ENCODE results near the gene ZFHX3. TPM values are rescaled to one million over a fixed set of nuclear protein-coding genes. Genes with fewer than 3 reads are reported as not detected.

The ZFHX3 gene
- total and polyA plus RNA-seq, 10 of the 15 experiments (the other 5 are each of a cell fraction or from before 2014, with no cell fraction given) = 0.68 to 8.6 (median 2.0) TPM

- no peak for TF ChIP-seq STAT3 (IDR thresholded peaks at IDR 0.05; ENCODE audit: low read depth, low read length)
- TF ChIP-seq SPI1 (IDR thresholded peaks at IDR 0.05; ENCODE audit: borderline replicate concordance, insufficient read depth, low read depth, low read length) = no peak
- TF ChIP-seq MXI1 (IDR thresholded peaks at IDR 0.05; ENCODE audit: low read depth, low read length) = no peak
- WGBS (ENCODE audit: insufficient coverage, insufficient replicate concordance, low lambda C conversion rate, missing lambda C conversion rate) = 20% methylated on average over 9 of the region's 9 CpGs
- no TSS peak for BruUV-seq (replicated peaks)
- FAIRE-seq (no peak), ATAC-seq (no peak), DNase-seq (ENCODE audit: low read depth, low spot score) (no peak)
- Histone ChIP-seq H3K27ac (ENCODE audit: control insufficient read depth, insufficient read depth) (no peak overlapping the region), H3K36me3 (ENCODE audit: control insufficient read depth in 2 of 2, insufficient read depth in 2 of 2, low read length in 1 of 2) (no peaks in the 10 kb centered on the region), H3K4me2 (ENCODE audit: control insufficient read depth, insufficient read depth) (no peak overlapping the region), H4K20me1 (ENCODE audit: control insufficient read depth, insufficient read depth) (no peaks in the 10 kb centered on the region), H3K4me1 (ENCODE audit: control insufficient read depth, insufficient read depth, low read length) (no peaks in the 10 kb centered on the region), H3K79me2 (ENCODE audit: control insufficient read depth, insufficient read depth, low read length) (no peaks in the 10 kb centered on the region), H3K9me3 (replicated peaks; ENCODE audit: control insufficient read depth, insufficient read depth, low read length) (no peaks in the 10 kb centered on the region), H3K4me3 (no peak overlapping the region), H3K27me3 (replicated peaks in 1 of 2; ENCODE audit: control insufficient read depth in 2 of 2, insufficient read depth in 2 of 2, low read length in 1 of 2) (no peaks in the 10 kb centered on the region; a peak in 2 of 4 replicates), H2AFZ (ENCODE audit: control insufficient read depth, low read depth, low read length) (no peak overlapping the region), H3K9ac (ENCODE audit: control insufficient read depth, insufficient read depth, low read length) (no peak overlapping the region)
- ChIA-PET SMC1A (ENCODE audit: uncharacterized antibody, unreplicated experiment) (interaction anchor here (0.7 kb wide), 1 partner anchor 769 kb away, joined by 4 read pairs; no protein-coding TSS in a partner anchor), POLR2A (interaction anchor here (0.6 kb wide), 1 partner anchor 175 kb away, joined by 6 read pairs; no protein-coding TSS in a partner anchor), CTCF (interaction anchor here (1.5 kb wide), 1 partner anchor 263 kb away, joined by 3 read pairs; no protein-coding TSS in a partner anchor), RAD21 (ENCODE audit: unreplicated experiment) (no interaction called here)
- intact Hi-C loops (cut with micrococcal nuclease; ENCODE audit: unreplicated experiment) (no loop called here), in situ Hi-C loops (cut with MboI) (no loop called here)
Measured at GRCh38 chr16:73095885-73096421, 48.0 kb upstream of the ZFHX3 start.

- FAIRE-seq (no peak), DNase-seq (ENCODE audit: low read depth, low spot score) (no peak), ATAC-seq (no peak)
- RAD21 ChIA-PET (ENCODE audit: unreplicated experiment) = no interaction called here
- SMC1A ChIA-PET (ENCODE audit: uncharacterized antibody, unreplicated experiment) = interaction anchor here (0.6 kb wide), 1 partner anchor 846 kb away, joined by 3 read pairs; no protein-coding TSS in a partner anchor
- Histone ChIP-seq H3K4me3 (no peak overlapping the region), H3K36me3 (ENCODE audit: control insufficient read depth in 2 of 2, insufficient read depth in 2 of 2, low read length in 1 of 2) (no peaks in the 10 kb centered on the region), H3K9me3 (replicated peaks; ENCODE audit: control insufficient read depth, insufficient read depth, low read length) (no peaks in the 10 kb centered on the region), H3K9ac (ENCODE audit: control insufficient read depth, insufficient read depth, low read length) (no peak overlapping the region), H3K79me2 (ENCODE audit: control insufficient read depth, insufficient read depth, low read length) (no peaks in the 10 kb centered on the region), H4K20me1 (ENCODE audit: control insufficient read depth, insufficient read depth) (no peaks in the 10 kb centered on the region), H3K4me2 (ENCODE audit: control insufficient read depth, insufficient read depth) (no peak overlapping the region), H2AFZ (ENCODE audit: control insufficient read depth, low read depth, low read length) (no peak overlapping the region), H3K4me1 (ENCODE audit: control insufficient read depth, insufficient read depth, low read length) (no peaks in the 10 kb centered on the region), H3K27ac (ENCODE audit: control insufficient read depth, insufficient read depth) (no peak overlapping the region), H3K27me3 (replicated peaks in 1 of 2; ENCODE audit: control insufficient read depth in 2 of 2, insufficient read depth in 2 of 2, low read length in 1 of 2) (no peaks in the 10 kb centered on the region; a peak in 2 of 4 replicates)
- POLR2A ChIA-PET = interaction anchor here (0.6 kb wide), 1 partner anchor 174 kb away, joined by 6 read pairs; no protein-coding TSS in a partner anchor
- WGBS (ENCODE audit: insufficient coverage, insufficient replicate concordance, low lambda C conversion rate, missing lambda C conversion rate) = 45% methylated on average over 6 of the region's 6 CpGs
- BruUV-seq (replicated peaks) = no TSS peak
- in situ Hi-C loops (cut with MboI) = no loop called here
- intact Hi-C loops (cut with micrococcal nuclease; ENCODE audit: unreplicated experiment) = no loop called here
- CTCF ChIA-PET = interaction anchor here (1.5 kb wide), 1 partner anchor 263 kb away, joined by 3 read pairs; no protein-coding TSS in a partner anchor
- TF ChIP-seq MTA3 (IDR thresholded peaks at IDR 0.05; ENCODE audit: borderline replicate concordance, low read length) (no peak), DPF2 (IDR thresholded peaks at IDR 0.05) (no peak), HDAC2 (IDR thresholded peaks at IDR 0.05) (no peak), BACH1 (IDR thresholded peaks at IDR 0.05; ENCODE audit: borderline replicate concordance) (no peak), ELK1 (IDR thresholded peaks at IDR 0.05; ENCODE audit: low read depth, low read length) (no peak), ESRRA (IDR thresholded peaks at IDR 0.05; ENCODE audit: low read length) (no peak), NR2F1 (conservative IDR thresholded peaks at IDR 0.05) (no peak), ZBED1 (IDR thresholded peaks at IDR 0.05; ENCODE audit: borderline replicate concordance) (no peak), E2F8 (IDR thresholded peaks at IDR 0.05; ENCODE audit: low read depth, partially characterized antibody) (no peak)
Measured at GRCh38 chr16:73095142-73095820, 47.4 kb upstream of the ZFHX3 start.
